ENCODE results near the gene PSPH. TPM values are rescaled to one million over a fixed set of nuclear protein-coding genes. Genes with fewer than 3 reads are reported as not detected.
A peak's percentile ranks its signal among the peaks of the same experiment; 100 is the strongest.
"Not testable (repeated sequence)": the region's sequence is repeated elsewhere in the genome, so short reads cannot be mapped to it uniquely, and the experiment has no call there.

The PSPH gene
- 9.9 and 10.7 TPM in 2 replicates for polyA plus RNA-seq (2013)

- Histone ChIP-seq H3K23ac (ENCODE audit: low read length) (no peak within 1 kb of the TSS), H3K9ac (ENCODE audit: low read length) (peak within 1 kb of the TSS; percentile 96), H3K27me3 (ENCODE audit: insufficient read depth, low read length) (no peaks in the 10 kb centered on the region), H3K9me3 (ENCODE audit: insufficient read depth, low read depth, low read length) (no peaks in the 10 kb centered on the region), H3K4me1 (ENCODE audit: control insufficient read depth in 1 of 2, insufficient read depth in 2 of 2, low read length in 2 of 2) (peaks cover 7 to 8% of the 10 kb centered on the region in 2 experiments), H4K12ac (ENCODE audit: low read depth, low read length) (peak within 1 kb of the TSS; percentile 99), H2BK12ac (ENCODE audit: low read length) (peak within 1 kb of the TSS; percentile 77), H2AFZ (ENCODE audit: insufficient read depth, low read length, poor library complexity) (peak within 1 kb of the TSS; percentile 84), H3K18ac (ENCODE audit: low read length) (peak within 1 kb of the TSS; percentile 97), H4K91ac (ENCODE audit: low read depth, low read length) (peak within 1 kb of the TSS; percentile 97), H3K79me2 (ENCODE audit: control insufficient read depth, insufficient read depth, low read length, poor library complexity) (peaks cover 23% of the 10 kb centered on the region), H2BK120ac (ENCODE audit: insufficient read depth, low read length, poor library complexity) (peak within 1 kb of the TSS; percentile 75), H3K36me3 (ENCODE audit: control insufficient read depth in 1 of 2, insufficient read depth in 2 of 2, low read length in 2 of 2) (peaks cover 12 to 17% of the 10 kb centered on the region in 2 experiments), H3K4me3 (ENCODE audit: low read depth, low read length) (peak within 1 kb of the TSS; percentile 97), H4K8ac (ENCODE audit: low read depth, low read length) (peak within 1 kb of the TSS; percentile 97), H2AK5ac (ENCODE audit: low read length) (peak within 1 kb of the TSS; percentile 86), H3K14ac (ENCODE audit: low read length) (peak within 1 kb of the TSS; percentile 98), H2BK5ac (ENCODE audit: low read depth, low read length, poor library complexity) (peak within 1 kb of the TSS; percentile 89), H3K27ac (ENCODE audit: low read depth, low read length) (peak within 1 kb of the TSS; percentile 93), H3K4me2 (ENCODE audit: low read length) (peak within 1 kb of the TSS; percentile 75), H3K79me1 (ENCODE audit: low read length) (peaks cover 11% of the 10 kb centered on the region), H3K4ac (ENCODE audit: low read depth, low read length) (peak within 1 kb of the TSS; percentile 98)
- WGBS (ENCODE audit: extremely low coverage, insufficient coverage, insufficient read length) = no CpG with 5 or more reads among the region's 97 CpGs
- peak; percentile 98 to 99 for DNase-seq
These were observed at the start of gene PSPH, which contains the start of gene CCT6A for GRCh38 chr7:56051339-56052191. Gene PSPH (minus strand): TSS chr7:56051444. CDS start chr7:56021212, 30,232 bp downstream. Gene CCT6A (plus strand): TSS chr7:56051765. CDS start chr7:56051849, 84 bp downstream.

GRCh38 chr7:56099653-56100052 lies 48.4 kb upstream of the PSPH start:
- H3K27ac ChIP-seq (ENCODE audit: low read depth, low read length) = no peak overlapping the region
- WGBS (ENCODE audit: extremely low coverage, insufficient coverage, insufficient read length) = no CpG with 5 or more reads among the region's 3 CpGs

GRCh38 chr7:56098187-56099008 lies 47.2 kb upstream of the PSPH start:
- not testable (repeated sequence) for H2BK5ac ChIP-seq (ENCODE audit: low read depth, low read length, poor library complexity); H3K9ac ChIP-seq (ENCODE audit: low read length); H3K9me3 ChIP-seq (ENCODE audit: insufficient read depth, low read depth, low read length); H3K27ac ChIP-seq (ENCODE audit: low read depth, low read length); H3K79me1 ChIP-seq (ENCODE audit: low read length); H3K4me2 ChIP-seq (ENCODE audit: low read length); H2BK12ac ChIP-seq (ENCODE audit: low read length); H3K27me3 ChIP-seq (ENCODE audit: insufficient read depth, low read length); DNase-seq; H4K12ac ChIP-seq (ENCODE audit: low read depth, low read length); H3K79me2 ChIP-seq (ENCODE audit: control insufficient read depth, insufficient read depth, low read length, poor library complexity); H3K4ac ChIP-seq (ENCODE audit: low read depth, low read length); H2BK120ac ChIP-seq (ENCODE audit: insufficient read depth, low read length, poor library complexity); H4K8ac ChIP-seq (ENCODE audit: low read depth, low read length); H3K23ac ChIP-seq (ENCODE audit: low read length); H3K14ac ChIP-seq (ENCODE audit: low read length); H3K4me1 ChIP-seq (ENCODE audit: control insufficient read depth in 1 of 2, insufficient read depth in 2 of 2, low read length in 2 of 2); H2AFZ ChIP-seq (ENCODE audit: insufficient read depth, low read length, poor library complexity); H3K4me3 ChIP-seq (ENCODE audit: low read depth, low read length); H2AK5ac ChIP-seq (ENCODE audit: low read length); H3K18ac ChIP-seq (ENCODE audit: low read length); H4K91ac ChIP-seq (ENCODE audit: low read depth, low read length)
- peaks cover 4 to 12% of the 10 kb centered on the region in 2 experiments for H3K36me3 ChIP-seq (ENCODE audit: control insufficient read depth in 1 of 2, insufficient read depth in 2 of 2, low read length in 2 of 2)
- no CpG with 5 or more reads among the region's 8 CpGs for WGBS (ENCODE audit: extremely low coverage, insufficient coverage, insufficient read length)

More at GRCh38 chr7:56099653-56100052, 48.4 kb upstream of the PSPH start:
- DNase-seq = no peak
- Histone ChIP-seq H2AFZ (ENCODE audit: insufficient read depth, low read length, poor library complexity) (no peak overlapping the region), H3K27me3 (ENCODE audit: insufficient read depth, low read length) (no peaks in the 10 kb centered on the region), H3K4me2 (ENCODE audit: low read length) (no peak overlapping the region), H3K14ac (ENCODE audit: low read length) (no peak overlapping the region), H2BK12ac (ENCODE audit: low read length) (no peak overlapping the region), H4K12ac (ENCODE audit: low read depth, low read length) (no peak overlapping the region), H2BK120ac (ENCODE audit: insufficient read depth, low read length, poor library complexity) (no peak overlapping the region), H3K18ac (ENCODE audit: low read length) (no peak overlapping the region), H3K9me3 (ENCODE audit: insufficient read depth, low read depth, low read length) (no peaks in the 10 kb centered on the region), H3K23ac (ENCODE audit: low read length) (no peak overlapping the region), H3K79me2 (ENCODE audit: control insufficient read depth, insufficient read depth, low read length, poor library complexity) (no peaks in the 10 kb centered on the region), H3K9ac (ENCODE audit: low read length) (no peak overlapping the region), H3K79me1 (ENCODE audit: low read length) (no peaks in the 10 kb centered on the region), H4K8ac (ENCODE audit: low read depth, low read length) (no peak overlapping the region), H4K91ac (ENCODE audit: low read depth, low read length) (no peak overlapping the region), H3K4ac (ENCODE audit: low read depth, low read length) (no peak overlapping the region), H2AK5ac (ENCODE audit: low read length) (no peak overlapping the region), H3K4me1 (ENCODE audit: control insufficient read depth in 1 of 2, insufficient read depth in 2 of 2, low read length in 2 of 2) (no peaks in the 10 kb centered on the region), H3K4me3 (ENCODE audit: low read depth, low read length) (no peak overlapping the region), H3K36me3 (ENCODE audit: control insufficient read depth in 1 of 2, insufficient read depth in 2 of 2, low read length in 2 of 2) (peaks cover 7 to 16% of the 10 kb centered on the region in 2 experiments), H2BK5ac (ENCODE audit: low read depth, low read length, poor library complexity) (no peak overlapping the region)

DNA sequence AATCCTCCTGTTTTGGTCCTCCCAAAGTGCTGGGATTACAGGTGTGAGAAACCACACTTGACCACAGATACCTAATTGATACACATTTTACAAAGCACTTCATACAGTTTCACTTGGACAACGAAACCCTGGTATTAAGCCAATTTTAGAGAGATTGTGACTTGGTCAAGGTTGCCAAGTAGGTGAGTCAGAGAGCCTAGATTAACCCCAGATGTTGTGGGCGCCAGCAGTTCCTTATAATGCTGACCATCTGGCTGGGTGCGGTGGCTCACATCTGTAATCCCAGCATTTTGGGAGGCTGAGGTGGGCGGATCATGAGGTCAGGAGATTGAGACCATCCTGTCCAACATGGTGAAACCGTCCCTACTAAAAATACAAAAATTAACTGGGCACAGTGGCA lies 46.5 kb upstream of the PSPH start:
- H3K9me3 ChIP-seq (ENCODE audit: insufficient read depth, low read depth, low read length) = no peaks in the 10 kb centered on the region
- no peak overlapping the region for H3K4me3 ChIP-seq (ENCODE audit: low read depth, low read length)
- H3K79me2 ChIP-seq (ENCODE audit: control insufficient read depth, insufficient read depth, low read length, poor library complexity) = no peaks in the 10 kb centered on the region
- peaks cover 2 to 10% of the 10 kb centered on the region in 2 experiments for H3K36me3 ChIP-seq (ENCODE audit: control insufficient read depth in 1 of 2, insufficient read depth in 2 of 2, low read length in 2 of 2)
- no CpG with 5 or more reads among the region's 5 CpGs for WGBS (ENCODE audit: extremely low coverage, insufficient coverage, insufficient read length)
- no peak overlapping the region for H3K18ac ChIP-seq (ENCODE audit: low read length)
- H2BK12ac ChIP-seq (ENCODE audit: low read length) = no peak overlapping the region
- H4K12ac ChIP-seq (ENCODE audit: low read depth, low read length) = no peak overlapping the region
- no peak overlapping the region for H3K23ac ChIP-seq (ENCODE audit: low read length)
- H2AFZ ChIP-seq (ENCODE audit: insufficient read depth, low read length, poor library complexity) = no peak overlapping the region
- DNase-seq = peak in 1 of 2 donors; percentile 59
- H4K91ac ChIP-seq (ENCODE audit: low read depth, low read length) = no peak overlapping the region
- H2BK5ac ChIP-seq (ENCODE audit: low read depth, low read length, poor library complexity) = no peak overlapping the region
- H3K79me1 ChIP-seq (ENCODE audit: low read length) = no peaks in the 10 kb centered on the region
- H3K4ac ChIP-seq (ENCODE audit: low read depth, low read length) = no peak overlapping the region
- H2AK5ac ChIP-seq (ENCODE audit: low read length) = no peak overlapping the region
- no peak overlapping the region for H3K14ac ChIP-seq (ENCODE audit: low read length)
- no peak overlapping the region for H2BK120ac ChIP-seq (ENCODE audit: insufficient read depth, low read length, poor library complexity)
- no peak overlapping the region for H3K9ac ChIP-seq (ENCODE audit: low read length)
- no peaks in the 10 kb centered on the region for H3K4me1 ChIP-seq (ENCODE audit: control insufficient read depth in 1 of 2, insufficient read depth in 2 of 2, low read length in 2 of 2)
- H3K27ac ChIP-seq (ENCODE audit: low read depth, low read length) = no peak overlapping the region
- H3K27me3 ChIP-seq (ENCODE audit: insufficient read depth, low read length) = no peaks in the 10 kb centered on the region
- no peak overlapping the region for H3K4me2 ChIP-seq (ENCODE audit: low read length)
- no peak overlapping the region for H4K8ac ChIP-seq (ENCODE audit: low read depth, low read length)
